Osteocyte (in vitro differentiated cells): ENCODE measurements around the gene UBAC2. TPM values are rescaled to one million over a fixed set of nuclear protein-coding genes. Genes with fewer than 3 reads are reported as not detected.

Source experiments
- DNase-seq: peaks from one replicate; pipeline ENCODE4 v3.0.0; 2021; ENCODE audit warnings: mixed read lengths; ENCODE audit not compliant: unreplicated experiment; ENCODE audit errors: extremely low spot score
- H3K27ac Mint-ChIP-seq: one replicate; pipeline ENCODE4 v1.8.0; 2021; ENCODE audit warnings: mild to moderate bottlenecking, mixed read lengths; ENCODE audit not compliant: unreplicated experiment
- H3K27me3 Mint-ChIP-seq: one replicate; pipeline ENCODE4 v1.8.0; 2021; ENCODE audit warnings: mixed read lengths; ENCODE audit not compliant: unreplicated experiment
- H3K36me3 Mint-ChIP-seq: one replicate; pipeline ENCODE4 v1.8.0; 2021; ENCODE audit warnings: mixed read lengths; ENCODE audit not compliant: unreplicated experiment
- H3K4me1 Mint-ChIP-seq: one replicate; pipeline ENCODE4 v1.8.0; 2021; ENCODE audit warnings: mixed read lengths; ENCODE audit not compliant: unreplicated experiment
- H3K4me3 Mint-ChIP-seq: one replicate; pipeline ENCODE4 v1.8.0; 2021; ENCODE audit warnings: mild to moderate bottlenecking, moderate library complexity, mixed read lengths; ENCODE audit not compliant: unreplicated experiment
- H3K9me3 Mint-ChIP-seq: one replicate; pipeline ENCODE4 v1.8.0; 2021; ENCODE audit warnings: mixed read lengths; ENCODE audit not compliant: unreplicated experiment
- total RNA-seq: library from RNA; stranded (reverse); gene quantifications from 2 replicates; pipeline ENCODE4 v1.2.1, GENCODE V29; 2021
- TF ChIP-seq, protein P1 (sequence below): fragments of 200-600 bp; sonication (generic); IDR thresholded peaks from 2 replicates; pipeline ENCODE4 v1.5.0; 2021; ENCODE audit warnings: antibody characterized with exemption, mild to moderate bottlenecking, moderate library complexity

The UBAC2 gene
- total RNA-seq, 1 donor from 2014 or later, result 64.0 TPM

DNA sequence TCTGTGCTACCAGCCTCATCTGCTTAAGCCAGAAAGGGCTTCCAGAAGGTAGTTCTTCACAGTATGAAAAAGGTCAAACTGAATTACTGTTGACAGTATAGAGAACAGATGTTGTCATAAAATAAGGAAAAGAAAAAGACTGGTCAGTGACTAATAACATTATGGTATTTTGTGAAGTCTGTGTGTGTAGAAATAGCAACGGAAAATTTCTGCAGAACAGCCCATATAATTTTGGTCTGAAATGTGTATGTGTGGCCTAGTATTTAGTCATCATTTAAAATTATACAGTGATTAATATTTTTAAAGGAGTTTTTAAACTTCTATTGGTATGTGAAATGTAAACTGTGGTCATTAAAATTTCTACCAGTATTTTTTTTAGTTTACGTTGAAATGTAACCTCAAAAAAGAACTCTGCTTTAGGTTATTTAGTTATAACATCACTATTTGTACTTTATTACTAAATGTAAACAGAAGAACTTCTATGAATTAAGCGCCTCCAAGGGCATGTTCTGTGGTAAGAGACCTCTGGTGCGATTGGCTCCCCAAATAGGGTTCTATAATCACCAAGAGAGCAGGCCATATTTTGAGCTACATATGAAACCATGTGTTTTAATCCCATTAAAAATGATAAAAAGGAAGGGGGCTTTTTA, 109.9 kb downstream of the UBAC2 start:
- Mint-ChIP-seq H3K27ac (peak overlapping the region; percentile 69), H3K4me1 (peaks cover 57% of the 10 kb centered on the region), H3K36me3 (peaks cover 18% of the 10 kb centered on the region), H3K27me3 (no peaks in the 10 kb centered on the region), H3K4me3 (no peak overlapping the region), H3K9me3 (no peaks in the 10 kb centered on the region)
- TF ChIP-seq, protein P1, sequence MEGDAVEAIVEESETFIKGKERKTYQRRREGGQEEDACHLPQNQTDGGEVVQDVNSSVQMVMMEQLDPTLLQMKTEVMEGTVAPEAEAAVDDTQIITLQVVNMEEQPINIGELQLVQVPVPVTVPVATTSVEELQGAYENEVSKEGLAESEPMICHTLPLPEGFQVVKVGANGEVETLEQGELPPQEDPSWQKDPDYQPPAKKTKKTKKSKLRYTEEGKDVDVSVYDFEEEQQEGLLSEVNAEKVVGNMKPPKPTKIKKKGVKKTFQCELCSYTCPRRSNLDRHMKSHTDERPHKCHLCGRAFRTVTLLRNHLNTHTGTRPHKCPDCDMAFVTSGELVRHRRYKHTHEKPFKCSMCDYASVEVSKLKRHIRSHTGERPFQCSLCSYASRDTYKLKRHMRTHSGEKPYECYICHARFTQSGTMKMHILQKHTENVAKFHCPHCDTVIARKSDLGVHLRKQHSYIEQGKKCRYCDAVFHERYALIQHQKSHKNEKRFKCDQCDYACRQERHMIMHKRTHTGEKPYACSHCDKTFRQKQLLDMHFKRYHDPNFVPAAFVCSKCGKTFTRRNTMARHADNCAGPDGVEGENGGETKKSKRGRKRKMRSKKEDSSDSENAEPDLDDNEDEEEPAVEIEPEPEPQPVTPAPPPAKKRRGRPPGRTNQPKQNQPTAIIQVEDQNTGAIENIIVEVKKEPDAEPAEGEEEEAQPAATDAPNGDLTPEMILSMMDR, result no peak
- DNase-seq, result no peak

DNA sequence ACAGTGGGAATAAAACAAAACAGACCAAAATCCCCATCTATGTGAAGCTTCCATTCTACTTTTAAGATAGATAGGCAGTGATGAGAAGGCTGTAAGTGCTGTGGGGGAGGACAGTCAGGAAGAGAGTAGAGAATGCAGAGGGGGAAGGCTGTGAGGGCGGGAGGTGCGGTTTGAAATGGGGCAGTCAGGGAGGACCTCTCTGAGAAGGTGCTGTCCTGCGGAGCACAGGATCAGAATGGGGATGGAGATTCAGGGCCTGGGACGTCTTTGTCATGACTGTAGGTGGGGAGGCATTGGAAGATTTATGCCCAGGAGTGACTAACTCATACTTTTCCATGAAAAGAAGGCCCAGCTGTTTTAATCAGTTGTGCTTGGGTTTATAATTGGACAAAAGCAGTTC, 110.5 kb downstream of the UBAC2 start:
- Mint-ChIP-seq H3K27ac (peak overlapping the region; percentile 69), H3K27me3 (no peaks in the 10 kb centered on the region), H3K9me3 (no peaks in the 10 kb centered on the region), H3K4me3 (no peak overlapping the region), H3K36me3 (peaks cover 18% of the 10 kb centered on the region), H3K4me1 (peaks cover 57% of the 10 kb centered on the region)
- TF ChIP-seq, protein P1, result no peak
- DNase-seq, result no peak

DNA sequence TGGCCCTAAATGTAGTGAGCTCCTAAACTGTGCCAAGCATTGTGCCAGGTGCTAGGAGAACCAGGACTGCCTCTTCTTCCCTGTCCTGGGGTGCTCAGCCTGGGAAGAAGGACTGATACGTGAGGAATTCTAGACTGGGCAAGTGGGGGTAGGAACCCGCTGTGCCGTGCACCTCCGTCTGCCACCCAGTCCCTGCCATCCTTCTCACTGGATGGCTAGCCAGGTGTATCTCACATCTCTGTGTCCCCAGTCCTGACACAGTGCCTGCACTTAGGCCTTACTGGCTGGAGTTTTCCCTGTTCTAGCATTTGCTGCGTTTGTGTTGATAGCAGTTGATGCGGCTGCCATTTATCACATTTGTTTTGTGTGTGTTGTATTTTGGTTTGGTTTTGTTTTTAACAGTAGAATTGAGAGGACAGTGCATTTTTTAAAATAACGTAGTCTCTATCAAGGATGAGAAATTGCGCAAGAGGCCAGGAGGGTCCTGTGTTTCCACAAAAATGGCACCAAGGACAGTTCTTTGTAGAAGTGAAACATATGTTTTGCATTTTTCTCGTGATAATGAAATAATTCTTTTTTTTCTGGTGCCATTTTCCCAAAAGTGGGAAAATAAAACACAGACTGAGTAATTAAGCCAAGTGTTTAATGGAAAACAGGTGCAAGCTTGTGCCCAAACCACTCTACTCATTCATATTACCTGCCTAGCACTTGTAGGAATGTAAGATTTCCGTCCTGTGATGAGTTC, 111.3 kb downstream of the UBAC2 start:
- DNase-seq, result no peak
- Mint-ChIP-seq H3K4me1 (peaks cover 55% of the 10 kb centered on the region), H3K27me3 (no peaks in the 10 kb centered on the region), H3K9me3 (no peaks in the 10 kb centered on the region), H3K36me3 (peaks cover 19% of the 10 kb centered on the region), H3K4me3 (no peak overlapping the region), H3K27ac (no peak overlapping the region)
- TF ChIP-seq, protein P1, result no peak

DNA sequence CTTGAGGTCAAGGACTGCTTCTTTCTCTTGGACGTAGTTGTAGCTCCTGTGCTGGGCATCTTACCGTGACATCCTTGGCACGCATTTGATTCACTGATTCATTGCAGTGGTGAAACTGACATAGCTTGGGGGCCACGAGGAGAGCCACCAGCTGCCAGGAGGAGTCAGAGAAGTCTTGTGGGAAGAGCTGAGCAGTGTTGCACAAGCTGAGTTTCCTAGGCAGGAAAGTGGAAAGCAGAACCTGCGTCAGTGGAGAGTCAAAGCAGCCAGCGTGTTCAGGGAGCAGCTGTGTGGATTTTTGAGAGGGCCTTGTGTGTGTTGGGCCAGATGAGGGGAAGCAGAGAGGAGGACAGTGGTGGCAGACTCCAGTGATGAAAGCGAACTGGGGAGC, 111.8 kb downstream of the UBAC2 start:
- peaks cover 51% of the 10 kb centered on the region for H3K4me1 Mint-ChIP-seq
- no peak overlapping the region for H3K27ac Mint-ChIP-seq
- H3K27me3 Mint-ChIP-seq, result no peaks in the 10 kb centered on the region
- DNase-seq, result no peak
- H3K36me3 Mint-ChIP-seq, result peaks cover 24% of the 10 kb centered on the region
- no peak overlapping the region for H3K4me3 Mint-ChIP-seq
- TF ChIP-seq, protein P1, result no peak
- H3K9me3 Mint-ChIP-seq, result no peaks in the 10 kb centered on the region

DNA sequence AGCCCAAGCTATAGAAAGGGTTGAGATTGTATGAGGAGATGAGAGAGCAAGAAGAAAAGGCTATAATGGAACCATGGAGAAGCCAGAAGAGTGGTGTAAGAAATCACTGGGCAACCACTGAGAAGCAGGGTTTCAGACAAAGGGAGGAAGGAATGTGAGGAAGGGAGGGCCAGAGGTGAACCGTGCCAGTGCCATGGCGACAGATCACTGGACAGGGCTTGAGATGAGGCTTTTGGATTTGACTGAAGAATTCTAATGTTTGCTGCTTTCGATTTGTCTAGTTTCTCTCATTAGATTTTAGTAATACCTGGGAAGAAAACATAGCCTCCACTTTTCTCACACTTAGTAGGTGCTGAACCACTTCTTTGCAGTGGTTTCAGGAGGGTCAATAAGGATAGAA, 112.8 kb downstream of the UBAC2 start:
- Mint-ChIP-seq H3K4me3 (no peak overlapping the region), H3K27me3 (no peaks in the 10 kb centered on the region), H3K27ac (no peak overlapping the region)

More for the DNA sequence above, 112.8 kb downstream of the UBAC2 start:
- DNase-seq, result no peak
- TF ChIP-seq, protein P1, result no peak
- peaks cover 22% of the 10 kb centered on the region for H3K36me3 Mint-ChIP-seq
- no peaks in the 10 kb centered on the region for H3K9me3 Mint-ChIP-seq
- peaks cover 41% of the 10 kb centered on the region for H3K4me1 Mint-ChIP-seq
